ENCODE results near the gene COX5A. TPM values are rescaled to one million over a fixed set of nuclear protein-coding genes. Genes with fewer than 3 reads are reported as not detected.

COX5A gene
- total and polyA plus RNA-seq, 2 of the 13 experiments (the other 11 are each of a cell fraction or from before 2014, with no cell fraction given), result 158 to 218 TPM

DNA sequence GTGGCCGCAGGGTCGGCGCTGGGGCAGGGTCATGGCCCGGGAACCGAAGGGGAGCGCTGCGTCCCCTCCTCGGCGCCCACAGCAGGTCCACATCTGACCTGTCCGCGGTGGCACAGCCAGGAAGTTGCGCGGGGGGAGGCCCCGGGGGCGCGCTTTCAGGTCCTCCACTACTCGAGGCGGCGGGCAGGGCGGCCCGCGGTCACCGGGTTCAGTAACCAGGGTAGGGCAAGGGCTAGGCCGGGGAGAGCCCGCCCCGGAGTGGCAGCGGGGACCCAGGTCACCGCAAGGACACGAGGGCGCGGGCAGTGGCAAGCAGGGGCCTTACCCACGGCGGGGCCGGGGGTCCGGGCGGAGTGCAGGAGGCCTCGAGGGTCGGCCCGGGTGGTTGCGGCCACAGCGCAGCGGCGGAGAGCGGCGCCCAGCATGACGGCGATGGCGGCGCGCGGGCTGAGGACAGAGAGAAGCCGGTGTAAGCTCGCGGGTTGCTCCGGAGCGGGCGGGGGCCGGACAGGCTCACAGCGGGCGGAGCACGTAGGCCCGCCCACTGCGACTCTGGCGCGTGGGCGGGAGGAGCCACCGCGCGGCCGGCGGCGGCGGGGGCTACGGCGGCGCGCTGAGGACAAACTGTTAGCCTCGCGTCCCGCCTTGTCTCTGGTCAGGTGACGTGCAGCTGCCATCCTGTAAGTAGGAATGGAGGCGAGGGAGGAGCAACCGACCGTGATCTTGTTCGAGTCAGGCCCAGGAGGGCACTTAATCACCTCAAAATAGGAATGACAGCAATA, at the start of gene COX5A (continued):
- peak; percentile 79 for TF ChIP-seq MED1 (CRISPR knock-in tag; IDR thresholded peaks at IDR 0.05)
- TF ChIP-seq, protein P1, sequence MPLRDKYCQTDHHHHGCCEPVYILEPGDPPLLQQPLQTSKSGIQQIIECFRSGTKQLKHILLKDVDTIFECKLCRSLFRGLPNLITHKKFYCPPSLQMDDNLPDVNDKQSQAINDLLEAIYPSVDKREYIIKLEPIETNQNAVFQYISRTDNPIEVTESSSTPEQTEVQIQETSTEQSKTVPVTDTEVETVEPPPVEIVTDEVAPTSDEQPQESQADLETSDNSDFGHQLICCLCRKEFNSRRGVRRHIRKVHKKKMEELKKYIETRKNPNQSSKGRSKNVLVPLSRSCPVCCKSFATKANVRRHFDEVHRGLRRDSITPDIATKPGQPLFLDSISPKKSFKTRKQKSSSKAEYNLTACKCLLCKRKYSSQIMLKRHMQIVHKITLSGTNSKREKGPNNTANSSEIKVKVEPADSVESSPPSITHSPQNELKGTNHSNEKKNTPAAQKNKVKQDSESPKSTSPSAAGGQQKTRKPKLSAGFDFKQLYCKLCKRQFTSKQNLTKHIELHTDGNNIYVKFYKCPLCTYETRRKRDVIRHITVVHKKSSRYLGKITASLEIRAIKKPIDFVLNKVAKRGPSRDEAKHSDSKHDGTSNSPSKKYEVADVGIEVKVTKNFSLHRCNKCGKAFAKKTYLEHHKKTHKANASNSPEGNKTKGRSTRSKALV (CRISPR knock-in tag; IDR thresholded peaks at IDR 0.05), result peak; percentile 85
- TF ChIP-seq ZNF788 (CRISPR knock-in tag; IDR thresholded peaks at IDR 0.05; ENCODE audit: borderline replicate concordance), result peak; percentile 76; the same call in 1 of the 2 replicates
- TF ChIP-seq, protein P2, sequence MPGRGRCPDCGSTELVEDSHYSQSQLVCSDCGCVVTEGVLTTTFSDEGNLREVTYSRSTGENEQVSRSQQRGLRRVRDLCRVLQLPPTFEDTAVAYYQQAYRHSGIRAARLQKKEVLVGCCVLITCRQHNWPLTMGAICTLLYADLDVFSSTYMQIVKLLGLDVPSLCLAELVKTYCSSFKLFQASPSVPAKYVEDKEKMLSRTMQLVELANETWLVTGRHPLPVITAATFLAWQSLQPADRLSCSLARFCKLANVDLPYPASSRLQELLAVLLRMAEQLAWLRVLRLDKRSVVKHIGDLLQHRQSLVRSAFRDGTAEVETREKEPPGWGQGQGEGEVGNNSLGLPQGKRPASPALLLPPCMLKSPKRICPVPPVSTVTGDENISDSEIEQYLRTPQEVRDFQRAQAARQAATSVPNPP (CRISPR knock-in tag; IDR thresholded peaks at IDR 0.05), result peak; percentile 43; the same call in 1 of the 2 replicates
- peak; percentile 88; the same call in 1 of the 2 replicates for TF ChIP-seq ZNF747 (CRISPR knock-in tag; IDR thresholded peaks at IDR 0.05; ENCODE audit: borderline replicate concordance)
- TF ChIP-seq, protein P3, sequence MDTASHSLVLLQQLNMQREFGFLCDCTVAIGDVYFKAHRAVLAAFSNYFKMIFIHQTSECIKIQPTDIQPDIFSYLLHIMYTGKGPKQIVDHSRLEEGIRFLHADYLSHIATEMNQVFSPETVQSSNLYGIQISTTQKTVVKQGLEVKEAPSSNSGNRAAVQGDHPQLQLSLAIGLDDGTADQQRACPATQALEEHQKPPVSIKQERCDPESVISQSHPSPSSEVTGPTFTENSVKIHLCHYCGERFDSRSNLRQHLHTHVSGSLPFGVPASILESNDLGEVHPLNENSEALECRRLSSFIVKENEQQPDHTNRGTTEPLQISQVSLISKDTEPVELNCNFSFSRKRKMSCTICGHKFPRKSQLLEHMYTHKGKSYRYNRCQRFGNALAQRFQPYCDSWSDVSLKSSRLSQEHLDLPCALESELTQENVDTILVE (CRISPR knock-in tag; IDR thresholded peaks at IDR 0.05), result peak; percentile 70
- TF ChIP-seq, protein P4, sequence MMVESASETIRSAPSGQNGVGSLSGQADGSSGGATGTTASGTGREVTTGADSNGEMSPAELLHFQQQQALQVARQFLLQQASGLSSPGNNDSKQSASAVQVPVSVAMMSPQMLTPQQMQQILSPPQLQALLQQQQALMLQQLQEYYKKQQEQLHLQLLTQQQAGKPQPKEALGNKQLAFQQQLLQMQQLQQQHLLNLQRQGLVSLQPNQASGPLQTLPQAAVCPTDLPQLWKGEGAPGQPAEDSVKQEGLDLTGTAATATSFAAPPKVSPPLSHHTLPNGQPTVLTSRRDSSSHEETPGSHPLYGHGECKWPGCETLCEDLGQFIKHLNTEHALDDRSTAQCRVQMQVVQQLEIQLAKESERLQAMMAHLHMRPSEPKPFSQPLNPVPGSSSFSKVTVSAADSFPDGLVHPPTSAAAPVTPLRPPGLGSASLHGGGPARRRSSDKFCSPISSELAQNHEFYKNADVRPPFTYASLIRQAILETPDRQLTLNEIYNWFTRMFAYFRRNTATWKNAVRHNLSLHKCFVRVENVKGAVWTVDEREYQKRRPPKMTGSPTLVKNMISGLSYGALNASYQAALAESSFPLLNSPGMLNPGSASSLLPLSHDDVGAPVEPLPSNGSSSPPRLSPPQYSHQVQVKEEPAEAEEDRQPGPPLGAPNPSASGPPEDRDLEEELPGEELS (CRISPR knock-in tag; IDR thresholded peaks at IDR 0.05), result 0 out of 2 replicates have a peak, but pooled peaks have one; percentile 11
- no peak for TF ChIP-seq ARID2 (CRISPR knock-in tag; IDR thresholded peaks at IDR 0.05; ENCODE audit: borderline replicate concordance)
- peak; percentile 81; the same call in 1 of the 2 replicates for TF ChIP-seq AHR (CRISPR knock-in tag; IDR thresholded peaks at IDR 0.05)
- TF ChIP-seq HMG20A (CRISPR knock-in tag; IDR thresholded peaks at IDR 0.05; ENCODE audit: borderline replicate concordance), result no peak
- no peak for TF ChIP-seq ZNF652 (CRISPR knock-in tag; IDR thresholded peaks at IDR 0.05; ENCODE audit: borderline replicate concordance, low read depth)
- TF ChIP-seq TAF1 (CRISPR knock-in tag; IDR thresholded peaks at IDR 0.05), result peak; percentile 82
- TF ChIP-seq ZMYM3 (CRISPR knock-in tag; IDR thresholded peaks at IDR 0.05), result 0 out of 2 replicates have a peak, but pooled peaks have one; percentile 36
- TF ChIP-seq, protein P5, sequence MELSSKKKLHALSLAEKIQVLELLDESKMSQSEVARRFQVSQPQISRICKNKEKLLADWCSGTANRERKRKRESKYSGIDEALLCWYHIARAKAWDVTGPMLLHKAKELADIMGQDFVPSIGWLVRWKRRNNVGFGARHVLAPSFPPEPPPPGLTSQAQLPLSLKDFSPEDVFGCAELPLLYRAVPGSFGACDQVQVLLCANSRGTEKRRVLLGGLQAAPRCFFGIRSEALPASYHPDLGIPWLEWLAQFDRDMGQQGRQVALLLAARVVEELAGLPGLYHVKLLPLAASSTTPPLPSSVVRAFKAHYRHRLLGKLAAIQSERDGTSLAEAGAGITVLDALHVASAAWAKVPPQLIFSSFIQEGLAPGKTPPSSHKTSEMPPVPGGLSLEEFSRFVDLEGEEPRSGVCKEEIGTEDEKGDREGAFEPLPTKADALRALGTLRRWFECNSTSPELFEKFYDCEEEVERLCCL (CRISPR knock-in tag; IDR thresholded peaks at IDR 0.05; ENCODE audit: borderline replicate concordance), result no peak
- TF ChIP-seq, protein P6, sequence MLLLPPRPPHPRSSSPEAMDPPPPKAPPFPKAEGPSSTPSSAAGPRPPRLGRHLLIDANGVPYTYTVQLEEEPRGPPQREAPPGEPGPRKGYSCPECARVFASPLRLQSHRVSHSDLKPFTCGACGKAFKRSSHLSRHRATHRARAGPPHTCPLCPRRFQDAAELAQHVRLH (CRISPR knock-in tag; IDR thresholded peaks at IDR 0.05; ENCODE audit: borderline replicate concordance, low read depth), result no peak
- TF ChIP-seq BCL6 (CRISPR knock-in tag; IDR thresholded peaks at IDR 0.05), result peak; percentile 36; the same call in 1 of the 2 replicates
- no peak; the same call in 1 of the 2 replicates for TF ChIP-seq ZNF205 (CRISPR knock-in tag; IDR thresholded peaks at IDR 0.05)
- TF ChIP-seq, protein P7, sequence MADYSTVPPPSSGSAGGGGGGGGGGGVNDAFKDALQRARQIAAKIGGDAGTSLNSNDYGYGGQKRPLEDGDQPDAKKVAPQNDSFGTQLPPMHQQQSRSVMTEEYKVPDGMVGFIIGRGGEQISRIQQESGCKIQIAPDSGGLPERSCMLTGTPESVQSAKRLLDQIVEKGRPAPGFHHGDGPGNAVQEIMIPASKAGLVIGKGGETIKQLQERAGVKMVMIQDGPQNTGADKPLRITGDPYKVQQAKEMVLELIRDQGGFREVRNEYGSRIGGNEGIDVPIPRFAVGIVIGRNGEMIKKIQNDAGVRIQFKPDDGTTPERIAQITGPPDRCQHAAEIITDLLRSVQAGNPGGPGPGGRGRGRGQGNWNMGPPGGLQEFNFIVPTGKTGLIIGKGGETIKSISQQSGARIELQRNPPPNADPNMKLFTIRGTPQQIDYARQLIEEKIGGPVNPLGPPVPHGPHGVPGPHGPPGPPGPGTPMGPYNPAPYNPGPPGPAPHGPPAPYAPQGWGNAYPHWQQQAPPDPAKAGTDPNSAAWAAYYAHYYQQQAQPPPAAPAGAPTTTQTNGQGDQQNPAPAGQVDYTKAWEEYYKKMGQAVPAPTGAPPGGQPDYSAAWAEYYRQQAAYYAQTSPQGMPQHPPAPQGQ (CRISPR knock-in tag; IDR thresholded peaks at IDR 0.05; ENCODE audit: borderline replicate concordance), result no peak

Measured in HepG2 (cell line).